A549 treated with dexamethasone at 1 μM for 4 hours (cell line): ENCODE data around the gene TRIM49D2. TPM values are rescaled to one million over a fixed set of nuclear protein-coding genes. Genes with fewer than 3 reads are reported as not detected.

Experiments used
- total RNA-seq: library from RNA; stranded (reverse); fragments of 200-300 nt; extraction: Qiagen RNA extraction; gene quantifications from 5 replicates; pipeline ENCODE4 v1.2.3, GENCODE V29; 2022

Gene TRIM49D2
- total RNA-seq = 0.16 to 0.72 TPM (median 0.34 TPM) in 5 replicates

DNA sequence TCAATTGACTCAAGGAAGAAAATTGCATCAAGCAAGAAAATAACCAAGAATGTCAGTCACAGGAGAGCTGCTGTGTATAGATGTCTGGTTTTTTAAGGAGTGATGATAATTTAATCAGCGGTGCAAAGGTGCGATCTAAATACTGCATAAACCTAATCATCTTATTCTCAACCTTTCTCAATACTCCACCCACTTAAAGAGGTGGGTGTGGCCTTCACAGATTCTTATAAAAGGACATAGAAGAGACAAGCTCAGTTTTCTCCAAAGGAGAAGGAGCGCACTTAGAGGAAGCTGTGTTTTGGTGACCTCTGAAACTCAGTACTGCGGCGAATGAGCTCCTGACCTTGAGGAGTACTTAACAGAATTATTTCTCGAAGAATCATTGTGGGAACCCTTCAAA, at the start of gene TRIM49D2:
TSS of gene TRIM49D2 (plus strand) at position 301 of the 400 bp plus-strand sequence. CDS start 2,698 bp downstream, outside the sequence.

GRCh38 chr11:89922195-89922660, 1.6 kb upstream of the TRIM49D2 start, which contains the start of gene TRIM49D1:
TRIM49D1 (minus strand) TSS chr11:89922245; CDS start chr11:89917710, 4,535 bp downstream.

DNA sequence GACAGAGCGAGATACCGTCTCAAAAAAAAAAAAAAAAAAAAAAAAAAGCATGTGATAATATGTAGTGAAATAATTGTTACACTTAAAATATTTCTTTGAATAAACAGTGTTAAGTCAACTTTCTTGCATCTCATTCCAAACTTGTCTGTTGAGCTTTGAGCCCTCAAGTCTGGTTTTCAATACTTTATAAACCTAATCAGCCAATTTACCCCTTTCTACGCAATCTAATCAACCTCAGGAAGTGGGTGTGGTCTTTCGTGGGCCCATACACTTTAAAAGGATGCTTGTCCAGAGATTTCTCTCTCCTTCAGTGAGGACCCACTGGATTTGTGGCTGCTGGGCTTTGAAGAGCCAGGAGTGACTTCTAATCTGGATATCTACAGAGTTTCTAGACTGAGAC, 41.9 kb downstream of the TRIM49D2 start, which contains the start of gene TRIM64:
TSS of gene TRIM64 (plus strand) at position 301 of the 400 bp plus-strand sequence. CDS start 2,467 bp downstream, outside the sequence.

Other genes starting within 250 kb of the TRIM49D2 start
- not detected in 5 replicates for gene TRIM77, start 213.8 kb upstream of the TRIM49D2 start, total RNA-seq
- gene TRIM49, start 115.5 kb upstream of the TRIM49D2 start, total RNA-seq = 0.05 to 0.20 TPM (median 0.17 TPM) in 5 replicates
- not detected in 5 replicates for gene TRIM64B, start 45.6 kb upstream of the TRIM49D2 start, total RNA-seq
- gene TRIM49D1, start 1.8 kb upstream of the TRIM49D2 start, total RNA-seq = 0.11 to 0.69 TPM (median 0.28 TPM) in 5 replicates
- gene TRIM64, start 42.0 kb downstream of the TRIM49D2 start, total RNA-seq = not detected in 5 replicates
- 0.05 to 0.07 TPM in 2 of 5 replicates, not detected in the others for gene TRIM49C, start 107.0 kb downstream of the TRIM49D2 start, total RNA-seq
- not detected in 5 replicates for gene UBTFL1, start 161.9 kb downstream of the TRIM49D2 start, total RNA-seq
- not detected in 5 replicates for gene NAALAD2, start 210.6 kb downstream of the TRIM49D2 start, total RNA-seq